IPS-20b (cell line): ENCODE results near the gene CRKL.
A peak's percentile ranks its signal among the peaks of the same experiment; 100 is the strongest.

Source experiments
- H3K27ac ChIP-seq: one replicate; pipeline ENCODE4 v1.5.1; 2013; ENCODE audit warnings: low read length
- H3K27me3 ChIP-seq: 2 replicates; pipeline ENCODE4 v1.6.1; 2013; ENCODE audit warnings: mild to moderate bottlenecking, low read length, inconsistent platforms; ENCODE audit not compliant: insufficient read depth
- H3K36me3 ChIP-seq: 2 replicates; pipeline ENCODE4 v1.6.1; 2013; ENCODE audit warnings: low read depth, mild to moderate bottlenecking, inconsistent platforms, low read length, moderate library complexity; ENCODE audit not compliant: insufficient read depth
- H3K4me1 ChIP-seq: 2 replicates; pipeline ENCODE4 v1.6.1; 2013; ENCODE audit warnings: mild to moderate bottlenecking, control low read depth, inconsistent platforms, low read length, moderate library complexity; ENCODE audit not compliant: insufficient read depth
- H3K4me3 ChIP-seq: 2 replicates; pipeline ENCODE4 v1.5.1; 2013; ENCODE audit warnings: mild to moderate bottlenecking, low read length, inconsistent platforms
- H3K9ac ChIP-seq: 2 replicates; pipeline ENCODE4 v1.6.1; 2013; ENCODE audit warnings: low read depth, mild to moderate bottlenecking, inconsistent platforms, low read length, moderate library complexity
- H3K9me3 ChIP-seq: 2 replicates; pipeline ENCODE4 v1.6.1; 2013; ENCODE audit warnings: mild to moderate bottlenecking, low read depth, low read length, inconsistent platforms; ENCODE audit not compliant: insufficient read depth

CRKL gene

DNA sequence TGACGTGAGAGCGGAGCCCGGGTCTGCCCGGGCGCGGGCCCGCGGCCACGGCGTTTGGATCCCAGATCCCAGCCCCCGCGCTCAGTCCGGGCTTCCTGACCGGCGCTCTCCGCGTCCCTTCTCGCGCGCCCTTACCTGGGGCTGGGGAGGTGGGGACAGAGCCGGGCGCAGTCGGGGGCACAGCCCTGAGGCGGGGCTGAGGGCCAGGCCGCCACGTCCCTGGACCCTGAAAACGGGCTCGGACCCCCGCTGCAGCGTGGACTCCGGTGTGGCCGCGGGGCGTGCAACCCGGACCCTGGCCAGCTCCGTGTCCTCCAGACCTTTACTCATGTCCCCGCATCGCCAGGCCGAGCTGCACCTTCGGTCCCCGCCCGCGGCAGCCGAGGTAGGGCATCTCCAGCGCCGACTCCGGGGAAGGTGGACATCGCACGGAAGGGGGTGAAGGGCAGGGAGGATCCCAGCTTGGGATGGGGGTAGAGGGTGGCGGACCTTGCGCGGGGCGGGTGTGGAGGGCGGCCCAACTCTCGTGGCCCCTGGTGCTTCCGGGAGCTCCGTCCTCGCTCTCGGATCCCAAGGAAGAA lies 40.0 kb downstream of the CRKL start:
- Histone ChIP-seq H3K36me3 (peaks cover 20% of the 10 kb centered on the region), H3K27ac (no peak overlapping the region), H3K9ac (peak overlapping the region; percentile 48; the same call in 1 of the 2 replicates), H3K27me3 (peaks cover 27% of the 10 kb centered on the region), H3K4me3 (peak overlapping the region; percentile 76), H3K9me3 (no peaks in the 10 kb centered on the region), H3K4me1 (peaks cover 3% of the 10 kb centered on the region; the same call in 1 of the 2 replicates)

DNA sequence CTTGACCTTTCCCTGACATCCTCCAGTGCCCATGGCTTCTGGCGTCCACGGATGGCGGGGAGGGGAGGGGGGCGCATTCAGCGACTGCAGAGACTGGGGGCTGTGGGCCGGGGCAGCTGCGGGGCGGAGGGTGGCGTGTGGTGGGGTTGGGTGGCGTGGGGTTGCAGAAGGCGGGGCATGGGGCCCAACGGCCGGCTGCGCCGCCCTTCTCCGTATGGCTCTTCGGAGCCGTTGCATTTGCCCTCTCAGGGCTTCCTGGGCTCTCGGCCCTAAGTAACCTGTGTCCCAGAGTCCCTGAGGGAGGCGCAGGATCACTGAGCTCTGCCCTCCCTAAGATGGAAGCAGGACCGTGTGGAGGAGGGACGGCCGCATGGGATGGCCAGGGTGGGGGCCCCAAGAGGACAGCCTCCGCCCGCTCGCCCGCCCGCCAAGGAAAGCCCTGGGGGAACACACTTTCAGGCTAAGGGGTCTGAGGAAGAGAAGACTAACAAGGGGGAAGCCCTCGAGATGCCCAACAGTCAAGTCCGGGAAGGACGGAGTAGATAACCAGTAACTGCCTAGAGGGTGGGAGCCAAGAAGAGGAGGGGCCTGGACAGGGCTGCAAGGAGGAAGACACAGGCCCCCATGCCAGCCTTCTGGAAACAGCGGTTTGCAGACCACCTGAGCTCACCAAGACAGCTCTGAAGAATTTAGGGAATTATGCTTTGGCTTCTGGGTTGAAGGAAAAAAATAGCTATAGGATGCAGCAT lies 40.6 kb downstream of the CRKL start:
- Histone ChIP-seq H3K27me3 (peaks cover 34% of the 10 kb centered on the region), H3K36me3 (peaks cover 14% of the 10 kb centered on the region), H3K9ac (peak overlapping the region; percentile 48; the same call in 1 of the 2 replicates), H3K4me1 (peaks cover 3% of the 10 kb centered on the region; the same call in 1 of the 2 replicates), H3K9me3 (no peaks in the 10 kb centered on the region), H3K27ac (no peak overlapping the region), H3K4me3 (peak overlapping the region; percentile 76)

DNA sequence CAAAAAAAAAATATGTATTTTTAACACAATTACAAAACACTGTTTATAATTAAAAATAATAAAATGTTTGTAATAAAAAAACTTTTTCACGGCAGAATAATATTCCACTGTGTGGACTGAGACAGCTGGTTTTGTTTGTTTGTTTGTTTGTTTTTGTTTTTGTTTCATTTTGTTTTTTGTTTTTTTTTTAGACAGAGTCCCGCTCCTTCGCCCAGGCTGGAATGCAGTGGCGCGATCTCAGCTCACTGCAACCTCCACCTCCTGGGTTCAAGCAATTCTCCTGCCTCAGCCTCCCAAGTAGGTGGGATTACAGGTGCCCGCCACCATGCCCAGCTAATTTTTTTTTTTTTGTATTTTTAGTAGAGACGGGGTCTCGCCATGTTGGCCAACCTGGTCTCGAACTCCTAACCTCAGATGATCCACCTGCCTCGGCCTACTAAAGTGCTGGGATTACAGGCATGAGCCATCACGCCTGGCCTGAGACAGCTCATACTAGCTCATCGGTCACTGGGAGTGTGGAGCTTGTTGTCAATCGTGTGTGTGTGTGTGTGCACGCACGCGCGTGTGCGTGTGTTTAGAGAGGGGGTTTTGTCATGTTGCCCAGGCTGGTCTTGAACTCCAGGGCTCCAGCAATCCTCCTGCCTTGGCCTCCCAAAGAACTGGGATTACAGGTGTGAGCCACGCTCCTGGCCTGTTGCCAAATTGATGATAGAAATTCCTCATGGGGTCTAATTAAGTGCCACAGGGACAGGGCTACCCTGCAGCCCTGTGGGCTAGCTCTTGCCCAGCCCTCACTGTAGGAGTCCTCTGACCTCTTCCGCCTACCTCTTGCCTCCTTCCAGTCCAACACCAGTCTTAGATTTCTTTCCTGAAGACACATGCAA lies 42.6 kb downstream of the CRKL start:
- H3K9ac ChIP-seq, result no peak overlapping the region
- H3K4me1 ChIP-seq, result peaks cover 3% of the 10 kb centered on the region
- H3K27ac ChIP-seq, result no peak overlapping the region
- no peaks in the 10 kb centered on the region for H3K9me3 ChIP-seq
- no peaks in the 10 kb centered on the region for H3K36me3 ChIP-seq
- H3K27me3 ChIP-seq, result peaks cover 54% of the 10 kb centered on the region
- no peak overlapping the region for H3K4me3 ChIP-seq

DNA sequence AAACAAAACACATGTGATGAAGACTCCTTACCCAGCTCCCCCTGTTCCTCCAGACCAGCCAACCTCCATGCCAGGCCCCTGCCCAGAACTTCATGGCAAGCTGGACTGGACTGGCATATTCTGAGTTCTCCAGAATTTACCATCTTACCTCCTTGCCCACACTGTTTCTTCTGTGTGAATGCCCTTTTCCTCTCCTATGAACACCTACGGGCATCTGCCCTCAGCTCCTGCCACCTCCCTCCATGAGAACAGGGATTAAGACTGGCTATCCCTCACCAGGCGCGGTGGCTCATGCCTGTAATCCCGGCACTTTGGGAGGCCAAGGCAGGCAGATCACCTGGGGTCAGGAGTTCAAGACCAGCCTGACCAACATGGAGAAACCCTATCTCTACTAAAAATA lies 43.4 kb downstream of the CRKL start:
- Histone ChIP-seq H3K4me1 (peaks cover 3% of the 10 kb centered on the region), H3K27ac (no peak overlapping the region), H3K9me3 (no peaks in the 10 kb centered on the region), H3K36me3 (no peaks in the 10 kb centered on the region), H3K9ac (no peak overlapping the region), H3K4me3 (no peak overlapping the region), H3K27me3 (peaks cover 60% of the 10 kb centered on the region)

DNA sequence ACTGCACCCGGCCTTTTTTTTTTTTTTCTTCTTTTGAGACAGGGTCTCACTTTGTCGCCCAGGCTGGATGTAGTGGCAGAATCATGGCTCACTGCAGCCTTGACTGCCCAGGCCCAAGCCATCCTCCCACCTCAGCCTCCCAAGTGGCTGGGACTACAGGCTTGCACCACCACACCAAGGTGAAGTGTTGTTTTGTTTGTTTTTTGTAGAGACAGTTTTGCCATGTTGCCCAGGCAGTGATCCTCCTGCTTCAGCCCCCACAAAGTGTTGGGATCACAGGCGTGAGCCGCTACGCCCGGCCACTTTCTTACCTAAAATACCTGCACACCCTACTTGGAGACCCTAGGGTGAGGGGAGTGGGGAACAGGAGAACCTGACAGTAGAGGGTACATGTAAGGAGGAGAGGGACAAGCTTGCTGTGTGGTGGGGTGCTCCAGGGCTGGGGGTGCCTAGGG lies 45.3 kb downstream of the CRKL start:
- Histone ChIP-seq H3K36me3 (no peaks in the 10 kb centered on the region), H3K4me3 (no peak overlapping the region), H3K9me3 (no peaks in the 10 kb centered on the region), H3K27ac (no peak overlapping the region), H3K9ac (no peak overlapping the region), H3K4me1 (peaks cover 7% of the 10 kb centered on the region), H3K27me3 (peaks cover 67% of the 10 kb centered on the region)

DNA sequence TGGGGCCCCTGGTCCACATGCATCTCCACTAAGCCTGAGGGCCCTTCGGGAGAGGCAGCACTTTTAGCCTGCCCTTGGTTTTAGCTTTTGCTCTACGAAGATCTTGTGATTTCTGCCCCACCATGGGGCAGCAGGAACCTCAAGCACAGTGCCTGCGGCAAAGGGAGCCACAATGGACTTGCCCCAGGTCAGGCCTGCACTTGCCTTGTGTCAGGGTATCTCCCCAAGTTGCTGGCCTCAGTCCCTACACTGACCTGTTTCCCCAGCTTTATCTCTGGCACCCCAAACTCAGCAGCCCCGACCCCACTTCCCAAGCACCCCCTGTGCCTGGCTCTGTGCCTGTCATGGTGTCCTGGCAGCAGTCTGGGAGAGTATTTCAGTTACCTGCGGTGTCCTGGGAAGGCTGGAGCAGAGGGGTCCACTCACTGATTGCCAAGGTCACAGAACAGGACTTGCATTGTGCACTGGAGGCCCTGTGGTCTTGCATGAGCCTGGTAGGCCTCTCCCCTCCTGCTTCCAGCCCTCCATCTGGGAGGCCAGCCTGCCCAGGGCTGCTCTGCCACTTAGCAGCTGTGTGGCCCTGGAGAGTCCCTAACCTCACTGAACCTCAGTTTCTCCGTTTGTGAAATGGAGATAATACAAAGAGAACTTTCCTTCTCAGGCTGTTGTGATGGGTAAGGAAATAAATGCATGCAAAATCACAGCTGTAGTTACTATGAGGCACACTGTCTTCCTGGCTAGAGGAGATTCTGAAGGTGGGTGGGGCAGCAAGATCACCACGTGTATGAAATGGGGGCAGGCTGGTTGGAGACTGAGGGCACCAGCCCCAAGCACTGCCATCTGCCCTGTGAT lies 46.2 kb downstream of the CRKL start:
- Histone ChIP-seq H3K4me1 (peaks cover 11% of the 10 kb centered on the region), H3K9me3 (no peaks in the 10 kb centered on the region), H3K9ac (no peak overlapping the region), H3K4me3 (no peak overlapping the region), H3K27ac (no peak overlapping the region), H3K27me3 (peaks cover 67% of the 10 kb centered on the region), H3K36me3 (no peaks in the 10 kb centered on the region)

DNA sequence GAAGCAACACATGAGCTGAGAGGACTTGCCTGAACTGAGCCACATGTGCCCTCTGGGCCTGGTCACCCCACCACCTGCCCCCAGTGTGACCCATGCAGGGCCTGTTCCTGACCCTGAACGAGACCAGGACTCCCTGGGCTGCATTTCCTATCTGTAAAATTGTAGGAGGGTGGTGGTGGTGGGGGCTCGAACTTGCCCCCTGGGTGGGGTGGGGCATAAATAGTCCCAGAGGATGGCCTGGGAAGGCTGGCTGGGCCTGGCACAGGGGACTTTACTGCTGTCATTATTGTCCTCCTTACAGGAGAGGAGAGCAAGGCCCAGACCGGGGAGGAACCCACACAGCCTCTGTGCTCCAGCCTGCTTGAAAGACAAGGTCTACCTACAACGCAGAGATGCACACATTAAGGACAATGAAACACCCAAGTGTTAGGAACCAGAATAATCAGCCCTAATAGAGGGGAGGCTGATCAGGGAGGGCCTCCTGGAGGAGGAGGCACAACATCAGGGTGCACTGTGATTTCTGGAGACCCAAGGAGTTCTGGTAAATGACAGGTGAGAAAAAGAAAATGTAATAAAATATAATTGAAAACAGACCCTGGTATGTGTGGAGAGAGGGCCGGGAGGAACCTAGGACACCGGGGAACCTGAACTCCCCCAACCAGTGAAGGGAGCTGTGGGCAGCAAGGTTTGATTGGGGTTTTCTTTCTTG lies 47.0 kb downstream of the CRKL start:
- Histone ChIP-seq H3K9ac (no peak overlapping the region; the same call in 1 of the 2 replicates), H3K36me3 (no peaks in the 10 kb centered on the region), H3K27ac (no peak overlapping the region), H3K4me3 (peak overlapping the region; percentile 51; the same call in 1 of the 2 replicates), H3K4me1 (peaks cover 11% of the 10 kb centered on the region), H3K9me3 (no peaks in the 10 kb centered on the region), H3K27me3 (peaks cover 70% of the 10 kb centered on the region)

DNA sequence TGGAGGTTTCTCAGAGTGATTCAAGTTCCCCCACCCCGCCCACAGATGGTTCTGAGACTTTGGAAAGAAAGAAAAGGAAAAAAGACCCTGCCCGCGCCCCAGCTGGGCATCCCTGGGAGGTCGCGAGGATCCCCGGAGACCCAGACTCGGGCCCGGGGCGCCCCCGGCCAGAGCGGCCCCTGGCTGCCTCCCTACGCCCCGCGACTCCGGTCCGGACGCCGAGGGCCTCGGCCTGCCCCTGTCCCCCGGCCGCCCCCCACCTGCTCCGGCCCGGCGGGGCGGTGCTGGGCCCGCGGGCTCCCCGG lies 47.5 kb downstream of the CRKL start:
- Histone ChIP-seq H3K27me3 (peaks cover 74% of the 10 kb centered on the region), H3K4me3 (peak overlapping the region; percentile 51; the same call in 1 of the 2 replicates), H3K9ac (no peak overlapping the region; the same call in 1 of the 2 replicates), H3K4me1 (peaks cover 11% of the 10 kb centered on the region), H3K36me3 (no peaks in the 10 kb centered on the region), H3K27ac (no peak overlapping the region), H3K9me3 (no peaks in the 10 kb centered on the region)

DNA sequence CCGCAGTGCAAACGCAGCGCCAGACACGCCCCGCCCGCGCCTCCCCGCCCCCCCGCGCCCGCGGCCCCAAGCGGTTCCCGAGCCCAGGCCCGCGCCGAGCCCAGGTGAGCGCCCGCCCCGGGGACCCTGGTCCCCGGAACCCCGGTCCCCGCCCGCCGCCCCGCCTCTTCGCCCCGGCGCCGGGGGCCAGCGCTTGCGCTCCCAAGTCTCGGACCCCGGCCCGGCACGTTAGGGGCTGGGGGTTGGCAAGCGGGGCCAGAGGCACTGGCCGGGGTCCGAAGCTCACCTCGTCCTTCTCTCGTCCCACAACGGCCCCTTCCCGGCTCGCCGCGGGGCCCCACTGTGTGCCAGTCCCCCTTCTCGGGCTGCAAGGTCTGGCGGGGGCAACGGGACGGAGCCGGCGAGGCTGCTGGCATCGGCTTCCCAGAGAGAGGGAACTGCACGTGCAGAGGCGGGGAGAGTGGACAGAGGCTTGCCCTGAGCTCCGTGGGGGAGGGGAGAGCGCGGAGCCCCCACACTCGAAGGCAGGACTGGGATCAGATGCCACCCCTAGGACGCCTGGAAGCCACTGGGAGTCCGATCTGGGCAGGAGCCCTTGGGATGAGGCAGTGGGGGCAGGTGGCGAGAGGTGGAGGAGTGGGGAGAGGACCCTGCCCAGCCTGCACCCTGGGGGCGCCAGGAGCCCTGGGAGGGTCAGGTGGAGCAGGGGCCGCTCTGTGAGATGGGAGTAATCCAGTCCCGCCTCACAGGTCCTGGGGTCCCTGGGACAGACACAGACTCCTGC lies 48.1 kb downstream of the CRKL start:
- H3K36me3 ChIP-seq, result no peaks in the 10 kb centered on the region
- peaks cover 11% of the 10 kb centered on the region for H3K4me1 ChIP-seq
- no peaks in the 10 kb centered on the region for H3K9me3 ChIP-seq
- H3K27me3 ChIP-seq, result peaks cover 80% of the 10 kb centered on the region
- H3K9ac ChIP-seq, result no peak overlapping the region
- H3K27ac ChIP-seq, result no peak overlapping the region
- H3K4me3 ChIP-seq, result peak overlapping the region; percentile 45; the same call in 1 of the 2 replicates
